GM10248 (cell line): ENCODE results near the gene ASIC2.

Source experiments
- CTCF ChIA-PET: fragments of 300-600 bp; sonication (Branson Sonifier 250); formaldehyde crosslinking; extraction: SDS; loops from one replicate; lab custom pipeline; 2021; ENCODE audit warnings: antibody characterized with exemption; lab: Yijun Ruan, JAX
- POLR2A ChIA-PET: fragments of 350-650 bp; sonication (Branson Sonifier 250); formaldehyde crosslinking; extraction: SDS; loops from one replicate; lab custom pipeline; 2020; ENCODE audit warnings: antibody characterized with exemption; lab: Yijun Ruan, JAX
- DNase-seq: peaks from one replicate; pipeline ENCODE4 v3.0.0; 2012; ENCODE audit errors: extremely low spot score
- TF ChIP-seq, protein P1 (sequence below): IDR thresholded peaks from 2 replicates; pipeline ENCODE4 v1.5.1; 2012; ENCODE audit warnings: mild to moderate bottlenecking, low read depth; ENCODE audit errors: extremely low read depth, missing control alignments, control extremely low read depth

Gene ASIC2

DNA sequence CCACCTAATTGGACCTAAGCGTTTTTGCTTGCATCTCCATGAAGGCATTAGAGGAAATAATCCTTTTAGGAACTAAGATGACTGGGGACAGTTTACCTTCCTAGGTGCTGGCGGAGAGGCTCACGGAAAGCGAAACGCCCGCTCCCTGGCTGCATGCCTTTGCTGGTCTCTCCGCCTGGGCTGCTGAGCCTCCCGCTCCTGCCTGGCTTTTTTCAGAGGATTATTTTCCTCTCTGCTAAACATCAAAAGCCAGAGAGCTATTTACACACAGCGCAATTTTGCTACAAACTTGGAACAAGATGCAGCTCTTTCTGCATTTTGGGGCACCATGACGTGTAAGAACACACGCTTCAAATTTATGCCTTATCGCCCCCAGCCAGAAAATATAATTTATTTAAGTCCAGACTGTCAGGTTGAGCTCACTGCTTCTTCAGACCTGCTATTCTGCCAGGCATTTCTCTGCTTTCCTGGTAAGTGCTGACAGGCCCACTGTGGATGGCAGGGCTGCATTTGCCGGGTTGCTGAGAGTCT, 177.0 kb downstream of the ASIC2 start:
- CTCF ChIA-PET = no interaction called here
- TF ChIP-seq, protein P1, sequence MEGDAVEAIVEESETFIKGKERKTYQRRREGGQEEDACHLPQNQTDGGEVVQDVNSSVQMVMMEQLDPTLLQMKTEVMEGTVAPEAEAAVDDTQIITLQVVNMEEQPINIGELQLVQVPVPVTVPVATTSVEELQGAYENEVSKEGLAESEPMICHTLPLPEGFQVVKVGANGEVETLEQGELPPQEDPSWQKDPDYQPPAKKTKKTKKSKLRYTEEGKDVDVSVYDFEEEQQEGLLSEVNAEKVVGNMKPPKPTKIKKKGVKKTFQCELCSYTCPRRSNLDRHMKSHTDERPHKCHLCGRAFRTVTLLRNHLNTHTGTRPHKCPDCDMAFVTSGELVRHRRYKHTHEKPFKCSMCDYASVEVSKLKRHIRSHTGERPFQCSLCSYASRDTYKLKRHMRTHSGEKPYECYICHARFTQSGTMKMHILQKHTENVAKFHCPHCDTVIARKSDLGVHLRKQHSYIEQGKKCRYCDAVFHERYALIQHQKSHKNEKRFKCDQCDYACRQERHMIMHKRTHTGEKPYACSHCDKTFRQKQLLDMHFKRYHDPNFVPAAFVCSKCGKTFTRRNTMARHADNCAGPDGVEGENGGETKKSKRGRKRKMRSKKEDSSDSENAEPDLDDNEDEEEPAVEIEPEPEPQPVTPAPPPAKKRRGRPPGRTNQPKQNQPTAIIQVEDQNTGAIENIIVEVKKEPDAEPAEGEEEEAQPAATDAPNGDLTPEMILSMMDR = no peak
- no peak for DNase-seq
- POLR2A ChIA-PET = no interaction called here

DNA sequence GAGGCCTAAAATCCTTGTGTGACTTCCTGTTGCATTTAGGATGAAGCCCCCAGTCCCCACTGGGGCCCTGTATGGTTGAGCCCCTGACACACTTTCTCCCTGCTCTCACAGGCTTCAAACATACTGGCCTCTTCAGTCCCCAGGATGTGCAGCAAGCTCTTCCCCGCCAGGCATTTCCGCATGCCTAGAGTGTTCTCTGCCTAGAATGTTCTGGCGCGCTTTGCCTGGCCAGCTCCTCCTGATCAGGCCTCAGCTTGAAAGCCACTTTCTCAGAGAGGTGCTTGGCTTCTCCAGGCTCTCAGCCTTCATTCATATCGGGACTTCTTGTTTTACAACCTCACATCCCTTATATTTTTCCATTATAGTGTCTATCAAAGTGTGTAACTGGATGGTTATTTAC, 177.7 kb downstream of the ASIC2 start:
- no peak for DNase-seq
- ChIA-PET POLR2A (no interaction called here), CTCF (no interaction called here)
- TF ChIP-seq, protein P1 = no peak

- DNase-seq = no peak
- CTCF ChIA-PET = no interaction called here
- TF ChIP-seq, protein P1 = no peak
- POLR2A ChIA-PET = no interaction called here
These were observed 179.1 kb downstream of the ASIC2 start for GRCh38 chr17:33113991-33114370.

- ChIA-PET POLR2A (no interaction called here), CTCF (no interaction called here)
- DNase-seq = no peak
- TF ChIP-seq, protein P1 = no peak
These were observed 179.7 kb downstream of the ASIC2 start for GRCh38 chr17:33113276-33113990.

GRCh38 chr17:33112763-33113162, 180.3 kb downstream of the ASIC2 start:
- ChIA-PET CTCF (no interaction called here), POLR2A (no interaction called here)
- TF ChIP-seq, protein P1 = no peak
- no peak for DNase-seq

- TF ChIP-seq, protein P1 = no peak
These were observed 183.6 kb downstream of the ASIC2 start for GRCh38 chr17:33109336-33110072.

More at GRCh38 chr17:33109336-33110072, 183.6 kb downstream of the ASIC2 start:
- POLR2A ChIA-PET = no interaction called here
- DNase-seq = no peak
- CTCF ChIA-PET = no interaction called here
